ENCODE measurements around the gene SNRPB2. TPM values are rescaled to one million over a fixed set of nuclear protein-coding genes. Genes with fewer than 3 reads are reported as not detected.
A peak's percentile ranks its signal among the peaks of the same experiment; 100 is the strongest.

Gene SNRPB2
- total RNA-seq, 1 experiment from 2014 or later = 78.4 TPM

DNA sequence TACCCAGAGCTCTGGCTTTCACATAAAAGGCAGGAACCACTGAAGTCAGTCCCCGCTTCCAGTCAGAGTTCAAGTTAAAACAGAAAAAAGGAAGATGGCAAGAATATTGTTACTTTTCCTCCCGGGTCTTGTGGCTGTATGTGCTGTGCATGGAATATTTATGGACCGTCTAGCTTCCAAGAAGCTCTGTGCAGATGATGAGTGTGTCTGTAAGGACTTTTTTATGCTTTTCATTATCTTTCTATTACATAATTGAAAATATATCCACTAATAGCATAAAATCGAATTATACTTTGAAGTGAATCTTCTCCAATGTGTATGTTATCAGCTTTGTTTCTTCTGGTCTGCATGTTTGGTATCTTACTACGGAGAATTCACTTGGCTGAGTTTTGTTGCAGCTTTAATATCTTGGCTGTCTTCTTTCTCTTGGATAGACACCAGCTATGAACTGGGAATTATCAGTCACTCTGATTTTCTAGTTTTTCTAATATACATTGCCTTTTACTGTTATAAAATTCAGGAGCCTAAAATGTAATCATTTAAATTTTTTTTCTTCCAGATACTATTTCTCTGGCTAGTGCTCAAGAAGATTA is 18.6 kb downstream of the SNRPB2 start, which contains the start of gene OTOR:
Gene OTOR (plus strand): TSS at position 51 of the 593 bp plus-strand sequence. CDS start 44 bp downstream, at position 95.
- H2AFZ ChIP-seq (ENCODE audit: low read depth, low read length, poor library complexity, severe bottlenecking) = peak within 1 kb of the TSS; percentile 24
- no peaks in the 10 kb centered on the region for H3K4me1 ChIP-seq (ENCODE audit: control insufficient read depth in 1 of 2, insufficient read depth in 2 of 2, low read length in 2 of 2)
- no peak within 1 kb of the TSS for H3K4me2 ChIP-seq (ENCODE audit: low read length)
- H3K4me3 ChIP-seq (replicated peaks in 1 of 2; ENCODE audit: low read depth in 1 of 2, low read length in 2 of 2) = no peak within 1 kb of the TSS
- RAD21 ChIA-PET (ENCODE audit: low non-redundant PET in 1 of 2, low total read pairs in 2 of 2, uncharacterized antibody in 2 of 2, unreplicated experiment in 2 of 2) = no interaction called here
- POLR2A ChIA-PET = no interaction called here
- no peaks in the 10 kb centered on the region for H4K20me1 ChIP-seq (ENCODE audit: insufficient read depth)
- intact Hi-C loops (cut with micrococcal nuclease) = no loop called here
- H3K36me3 ChIP-seq (ENCODE audit: control insufficient read depth in 1 of 2, insufficient read depth in 2 of 2, low read length in 2 of 2) = no peaks in the 10 kb centered on the region
- no peaks in the 10 kb centered on the region for H3K27me3 ChIP-seq (ENCODE audit: insufficient read depth, low read length)
- BruUV-seq (replicated peaks) = no TSS peak
- ATAC-seq = no peak
- no peak for TF ChIP-seq ELF1 (IDR thresholded peaks at IDR 0.05; ENCODE audit: borderline replicate concordance, low read depth)
- TF ChIP-seq SRF (IDR thresholded peaks at IDR 0.05; ENCODE audit: low read depth) = no peak
- TF ChIP-seq EZH2 (IDR thresholded peaks at IDR 0.05) = no peak
- TF ChIP-seq SIN3A (IDR thresholded peaks at IDR 0.05; ENCODE audit: low read depth) = no peak
- TF ChIP-seq, protein P1, sequence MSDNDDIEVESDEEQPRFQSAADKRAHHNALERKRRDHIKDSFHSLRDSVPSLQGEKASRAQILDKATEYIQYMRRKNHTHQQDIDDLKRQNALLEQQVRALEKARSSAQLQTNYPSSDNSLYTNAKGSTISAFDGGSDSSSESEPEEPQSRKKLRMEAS (IDR thresholded peaks at IDR 0.05) = no peak
- no peak for TF ChIP-seq JUND (IDR thresholded peaks at IDR 0.05)
- TF ChIP-seq ZFX (IDR thresholded peaks at IDR 0.05) = no peak
- TF ChIP-seq YY1 (IDR thresholded peaks at IDR 0.05; ENCODE audit: extremely low read depth, insufficient replicate concordance, low read depth, low read length) = no peak
- no peak for TF ChIP-seq FOSL1 (IDR thresholded peaks at IDR 0.05; ENCODE audit: low read depth)
- CTCF ChIA-PET = no interaction called here
- no peak for DNase-seq (ENCODE audit: low read depth, low spot score)
- H3K9ac ChIP-seq (ENCODE audit: low read length) = no peak within 1 kb of the TSS
- H3K9me3 ChIP-seq (ENCODE audit: control insufficient read depth in 1 of 2, insufficient read depth in 1 of 2, low read depth in 1 of 2, low read length in 2 of 2) = no peaks in the 10 kb centered on the region
- no peaks in the 10 kb centered on the region for H3K9me2 ChIP-seq (ENCODE audit: insufficient read depth)
- no peaks in the 10 kb centered on the region for H3K79me2 ChIP-seq (ENCODE audit: insufficient read depth, low read length)
- H3K27ac ChIP-seq (ENCODE audit: low read depth, low read length) = no peak within 1 kb of the TSS

- no peaks in the 10 kb centered on the region for H3K27me3 ChIP-seq (ENCODE audit: insufficient read depth, low read length)
- no peaks in the 10 kb centered on the region for H3K4me1 ChIP-seq (ENCODE audit: control insufficient read depth in 1 of 2, insufficient read depth in 2 of 2, low read length in 2 of 2)
- H3K27ac ChIP-seq (ENCODE audit: low read depth, low read length) = no peak overlapping the region
- no peaks in the 10 kb centered on the region for H3K9me2 ChIP-seq (ENCODE audit: insufficient read depth)
- no peak overlapping the region for H3K4me3 ChIP-seq (replicated peaks in 1 of 2; ENCODE audit: low read depth in 1 of 2, low read length in 2 of 2)
- no peak overlapping the region for H3K4me2 ChIP-seq (ENCODE audit: low read length)
- RAD21 ChIA-PET (ENCODE audit: low non-redundant PET in 1 of 2, low total read pairs in 2 of 2, uncharacterized antibody in 2 of 2, unreplicated experiment in 2 of 2) = no interaction called here
- intact Hi-C loops (cut with micrococcal nuclease) = no loop called here
- no peaks in the 10 kb centered on the region for H4K20me1 ChIP-seq (ENCODE audit: insufficient read depth)
- no peaks in the 10 kb centered on the region for H3K36me3 ChIP-seq (ENCODE audit: control insufficient read depth in 1 of 2, insufficient read depth in 2 of 2, low read length in 2 of 2)
- no peak overlapping the region for H2AFZ ChIP-seq (ENCODE audit: low read depth, low read length, poor library complexity, severe bottlenecking)
- DNase-seq (ENCODE audit: low read depth, low spot score) = no peak
- no peak overlapping the region for H3K9ac ChIP-seq (ENCODE audit: low read length)
- no TSS peak for BruUV-seq (replicated peaks)
- no peaks in the 10 kb centered on the region for H3K9me3 ChIP-seq (ENCODE audit: control insufficient read depth in 1 of 2, insufficient read depth in 1 of 2, low read depth in 1 of 2, low read length in 2 of 2)
- H3K79me2 ChIP-seq (ENCODE audit: insufficient read depth, low read length) = no peaks in the 10 kb centered on the region
- CTCF ChIA-PET = no interaction called here
- ATAC-seq = no peak
- POLR2A ChIA-PET = no interaction called here
- TF ChIP-seq TCF7L2 (IDR thresholded peaks at IDR 0.05; ENCODE audit: borderline replicate concordance, extremely low read depth, insufficient read depth, insufficient read length) (no peak), JUND (IDR thresholded peaks at IDR 0.05) (no peak), ELF1 (IDR thresholded peaks at IDR 0.05; ENCODE audit: borderline replicate concordance, low read depth) (no peak), YY1 (IDR thresholded peaks at IDR 0.05; ENCODE audit: extremely low read depth, insufficient replicate concordance, low read depth, low read length) (no peak), RAD21 (IDR thresholded peaks at IDR 0.05; ENCODE audit: low read depth) (no peak), SP1 (IDR thresholded peaks at IDR 0.05; ENCODE audit: low read depth) (no peak), CTCF (IDR thresholded peaks at IDR 0.05 in 2 of 3, conservative IDR thresholded peaks at IDR 0.05 in 1 of 3; ENCODE audit: borderline replicate concordance in 1 of 3, insufficient read depth in 1 of 3, low read depth in 2 of 3, low read length in 2 of 3) (peak in 2 of 3 experiments; percentile 44 to 48; a peak in 4 of 6 replicates), EZH2phosphoT487 (IDR thresholded peaks at IDR 0.05; ENCODE audit: borderline replicate concordance) (no peak)
Measured at GRCh38 chr20:16749573-16749972, 19.7 kb downstream of the SNRPB2 start.
